Astrocyte (in vitro differentiated cells and primary cell): ENCODE data around the gene TXLNG. TPM values are rescaled to one million over a fixed set of nuclear protein-coding genes. Genes with fewer than 3 reads are reported as not detected.
A peak's percentile ranks its signal among the peaks of the same experiment; 100 is the strongest.

Experiments used
- DNase-seq: peaks from one replicate; pipeline ENCODE4 v3.0.0-alpha.2; 2010; ENCODE audit warnings: low read depth
- FAIRE-seq: peaks from 2 replicates; lab custom pipeline; 2011; peaks lifted over from hg19 to GRCh38; lab: Jason Lieb, UNC
- H2AFZ ChIP-seq: 2 replicates; pipeline ENCODE4 v1.6.0; 2012; ENCODE audit warnings: low read depth, low read length, inconsistent platforms
- H3K27ac ChIP-seq: 2 replicates; pipeline ENCODE4 v1.5.1; 2011; ENCODE audit warnings: low read depth, low read length, inconsistent platforms
- H3K27me3 ChIP-seq: 2 replicates; pipeline ENCODE4 v1.6.0; 2011; ENCODE audit warnings: low read length, inconsistent platforms; ENCODE audit not compliant: insufficient read depth
- H3K36me3 ChIP-seq: 2 replicates; pipeline ENCODE4 v1.5.1; 2011; ENCODE audit warnings: low read length, inconsistent platforms; ENCODE audit not compliant: insufficient read depth
- H3K4me1 ChIP-seq: 2 replicates; pipeline ENCODE4 v1.5.1; 2011; ENCODE audit warnings: low read length, inconsistent platforms; ENCODE audit not compliant: insufficient read depth
- H3K4me2 ChIP-seq: 2 replicates; pipeline ENCODE4 v1.6.0; 2012; ENCODE audit warnings: low read length, inconsistent platforms
- H3K4me3 ChIP-seq: 2 replicates; pipeline ENCODE4 v1.5.1; 2011; ENCODE audit warnings: low read depth, mild to moderate bottlenecking, low read length, inconsistent platforms; ENCODE audit not compliant: insufficient read depth
- H3K79me2 ChIP-seq: 2 replicates; pipeline ENCODE4 v1.6.0; 2012; ENCODE audit warnings: mild to moderate bottlenecking, low read length, inconsistent platforms; ENCODE audit not compliant: insufficient read depth
- H3K9ac ChIP-seq: 2 replicates; pipeline ENCODE4 v1.6.0; 2012; ENCODE audit warnings: mild to moderate bottlenecking, low read length, inconsistent platforms
- H3K9me3 ChIP-seq: 2 replicates; pipeline ENCODE4 v1.5.1; 2012; ENCODE audit warnings: low read depth, mild to moderate bottlenecking, low read length, inconsistent platforms; ENCODE audit not compliant: insufficient read depth
- H4K20me1 ChIP-seq: 2 replicates; pipeline ENCODE4 v1.6.0; 2012; ENCODE audit warnings: low read length, inconsistent platforms; ENCODE audit not compliant: insufficient read depth
- H3K27ac Mint-ChIP-seq: one replicate; pipeline ENCODE4 v1.8.0; 2021; ENCODE audit warnings: mild to moderate bottlenecking, mixed read lengths; ENCODE audit not compliant: unreplicated experiment
- H3K27me3 Mint-ChIP-seq: one replicate; pipeline ENCODE4 v1.8.0; 2021; ENCODE audit warnings: low read depth, mixed read lengths; ENCODE audit not compliant: unreplicated experiment
- H3K36me3 Mint-ChIP-seq: one replicate; pipeline ENCODE4 v1.8.0; 2021; ENCODE audit warnings: low read depth, mixed read lengths; ENCODE audit not compliant: unreplicated experiment
- H3K4me1 Mint-ChIP-seq: one replicate; pipeline ENCODE4 v1.8.0; 2021; ENCODE audit warnings: low read depth, mixed read lengths; ENCODE audit not compliant: unreplicated experiment
- H3K4me3 Mint-ChIP-seq: one replicate; pipeline ENCODE4 v1.8.0; 2021; ENCODE audit warnings: mild to moderate bottlenecking, moderate library complexity, mixed read lengths; ENCODE audit not compliant: unreplicated experiment
- H3K9me3 Mint-ChIP-seq: one replicate; pipeline ENCODE4 v1.8.0; 2021; ENCODE audit warnings: mild to moderate bottlenecking, mixed read lengths; ENCODE audit not compliant: unreplicated experiment
- EZH2 ChIP-seq: IDR thresholded peaks from 2 replicates; pipeline ENCODE4 v1.6.1; 2012; ENCODE audit warnings: mild to moderate bottlenecking, low read length, inconsistent platforms; ENCODE audit not compliant: insufficient read depth
- total RNA-seq: library from RNA; stranded (reverse); gene quantifications from 2 replicates; pipeline ENCODE4 v1.2.1, GENCODE V29; 2021
- TF ChIP-seq, protein P1 (sequence below): IDR thresholded peaks from 2 replicates; pipeline ENCODE4 v1.5.1; 2011; ENCODE audit warnings: low read depth, mild to moderate bottlenecking, inconsistent platforms, low read length, moderate library complexity; ENCODE audit not compliant: insufficient read depth

The TXLNG gene
- total RNA-seq, 1 donor from 2014 or later = 9.8 TPM

DNA sequence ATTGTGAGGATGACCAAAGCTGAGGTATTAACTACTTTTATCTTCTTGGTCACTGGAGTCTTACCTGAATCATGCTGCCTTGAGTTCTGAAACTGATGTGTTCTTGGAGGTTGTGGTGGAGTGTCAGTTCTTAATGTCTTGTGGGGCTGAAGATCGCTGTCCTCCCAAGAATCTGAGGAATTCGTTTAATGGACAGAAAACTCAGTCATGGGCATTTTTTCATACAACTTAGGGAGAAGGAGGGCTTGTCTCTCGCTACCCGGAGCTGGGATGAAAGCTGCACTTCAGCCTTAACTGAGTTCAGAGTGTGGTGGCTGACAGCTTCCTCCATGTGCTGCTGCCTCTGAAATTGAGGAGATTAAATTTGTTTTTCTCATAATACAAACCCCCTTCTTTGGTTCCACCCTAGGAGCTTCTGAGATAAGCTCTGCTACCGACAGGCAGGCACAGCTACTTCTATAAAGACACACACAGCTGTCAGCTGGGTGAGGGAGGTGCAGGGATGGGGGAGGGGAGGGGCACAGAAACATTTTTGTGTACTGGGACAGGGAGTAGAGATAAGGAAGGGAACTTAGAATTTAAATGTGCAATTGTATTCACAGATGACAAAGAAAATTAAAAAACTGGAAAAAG is 53.1 kb downstream of the TXLNG start:
- Mint-ChIP-seq H3K27ac (peak overlapping the region; percentile 96), H3K9me3 (no peaks in the 10 kb centered on the region), H3K27me3 (no peaks in the 10 kb centered on the region), H3K36me3 (peaks cover 4% of the 10 kb centered on the region), H3K4me3 (no peak overlapping the region), H3K4me1 (peaks cover 39% of the 10 kb centered on the region)
- peak overlapping the region; percentile 68 for H3K4me2 ChIP-seq
- no peaks in the 10 kb centered on the region for H4K20me1 ChIP-seq
- peaks cover 28% of the 10 kb centered on the region for H3K4me1 ChIP-seq
- H3K79me2 ChIP-seq = no peaks in the 10 kb centered on the region
- DNase-seq (peak; percentile 23), FAIRE-seq (no peak)
- H3K4me3 ChIP-seq = no peak overlapping the region
- H2AFZ ChIP-seq = no peak overlapping the region
- TF ChIP-seq EZH2 = no peak
- TF ChIP-seq, protein P1, sequence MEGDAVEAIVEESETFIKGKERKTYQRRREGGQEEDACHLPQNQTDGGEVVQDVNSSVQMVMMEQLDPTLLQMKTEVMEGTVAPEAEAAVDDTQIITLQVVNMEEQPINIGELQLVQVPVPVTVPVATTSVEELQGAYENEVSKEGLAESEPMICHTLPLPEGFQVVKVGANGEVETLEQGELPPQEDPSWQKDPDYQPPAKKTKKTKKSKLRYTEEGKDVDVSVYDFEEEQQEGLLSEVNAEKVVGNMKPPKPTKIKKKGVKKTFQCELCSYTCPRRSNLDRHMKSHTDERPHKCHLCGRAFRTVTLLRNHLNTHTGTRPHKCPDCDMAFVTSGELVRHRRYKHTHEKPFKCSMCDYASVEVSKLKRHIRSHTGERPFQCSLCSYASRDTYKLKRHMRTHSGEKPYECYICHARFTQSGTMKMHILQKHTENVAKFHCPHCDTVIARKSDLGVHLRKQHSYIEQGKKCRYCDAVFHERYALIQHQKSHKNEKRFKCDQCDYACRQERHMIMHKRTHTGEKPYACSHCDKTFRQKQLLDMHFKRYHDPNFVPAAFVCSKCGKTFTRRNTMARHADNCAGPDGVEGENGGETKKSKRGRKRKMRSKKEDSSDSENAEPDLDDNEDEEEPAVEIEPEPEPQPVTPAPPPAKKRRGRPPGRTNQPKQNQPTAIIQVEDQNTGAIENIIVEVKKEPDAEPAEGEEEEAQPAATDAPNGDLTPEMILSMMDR = no peak
- no peaks in the 10 kb centered on the region for H3K27me3 ChIP-seq
- peaks cover 2% of the 10 kb centered on the region for H3K36me3 ChIP-seq
- no peaks in the 10 kb centered on the region for H3K9me3 ChIP-seq
- peak overlapping the region; percentile 71 for H3K9ac ChIP-seq
- peak overlapping the region; percentile 92 for H3K27ac ChIP-seq

DNA sequence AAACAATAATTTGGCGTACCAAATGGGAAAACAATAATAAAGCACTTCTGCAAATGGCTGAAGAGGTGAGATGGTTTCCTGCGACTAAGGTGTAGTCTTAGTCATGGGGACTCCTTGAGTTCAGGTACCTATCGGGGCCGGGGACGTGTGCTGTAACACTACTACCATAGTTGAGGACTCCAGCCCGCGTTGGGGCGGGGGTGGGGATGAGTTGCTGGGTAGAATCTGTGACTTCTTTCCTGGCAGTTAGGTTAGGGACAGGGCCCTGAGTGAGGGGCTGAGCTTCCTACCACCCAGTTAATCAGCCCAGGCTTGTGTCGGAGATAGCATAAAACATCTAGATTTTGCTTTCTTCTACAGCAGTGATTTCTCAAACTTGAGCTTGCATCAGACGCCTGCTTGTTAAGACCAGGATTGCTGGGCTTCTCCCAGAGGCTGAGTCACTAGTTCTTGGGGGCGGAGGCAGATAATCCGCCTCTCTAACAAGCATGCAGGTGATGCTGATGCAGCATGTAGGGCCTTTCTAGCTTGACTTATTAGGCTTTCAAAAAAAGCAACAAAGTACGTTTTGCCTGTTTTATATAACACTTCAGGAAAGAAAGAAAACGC is 53.7 kb downstream of the TXLNG start:
- peak overlapping the region; percentile 96 for H3K27ac Mint-ChIP-seq
- peak overlapping the region; percentile 57 for H3K27ac ChIP-seq

More for the DNA sequence above, 53.7 kb downstream of the TXLNG start:
- Mint-ChIP-seq H3K36me3 (peaks cover 4% of the 10 kb centered on the region), H3K9me3 (no peaks in the 10 kb centered on the region), H3K4me1 (peaks cover 33% of the 10 kb centered on the region), H3K4me3 (no peak overlapping the region), H3K27me3 (no peaks in the 10 kb centered on the region)
- Histone ChIP-seq H3K4me1 (peaks cover 25% of the 10 kb centered on the region), H3K9ac (peak overlapping the region; percentile 71), H3K4me2 (peak overlapping the region; percentile 40), H3K36me3 (peaks cover 6% of the 10 kb centered on the region), H3K79me2 (no peaks in the 10 kb centered on the region), H3K9me3 (no peaks in the 10 kb centered on the region), H3K4me3 (no peak overlapping the region), H3K27me3 (no peaks in the 10 kb centered on the region), H2AFZ (no peak overlapping the region), H4K20me1 (no peaks in the 10 kb centered on the region)
- DNase-seq (peak; percentile 79), FAIRE-seq (peak; percentile 91)
- no peak for TF ChIP-seq EZH2
- TF ChIP-seq, protein P1 = no peak
